Right atrium auricular region (tissue), 2 donors: ENCODE measurements around the gene CABP4. TPM values are rescaled to one million over a fixed set of nuclear protein-coding genes. Genes with fewer than 3 reads are reported as not detected.
"Not testable (repeated sequence)": the region's sequence is repeated elsewhere in the genome, so short reads cannot be mapped to it uniquely, and the experiment has no call there.

Experiments used
- DNase-seq: peaks from one replicate; pipeline ENCODE4 v3.0.0-alpha.2; 2019; ENCODE audit warnings: low spot score
- H3K27ac ChIP-seq, 2 donors: fragments of 200-600 bp; sonication (generic); 1 replicate in 1 of 2; 2 replicates in 1 of 2; pipeline ENCODE4 v1.5.1; 2016 to 2019
- H3K27me3 ChIP-seq, 2 donors: fragments of 200-600 bp; sonication (generic); one replicate each; pipeline versions ENCODE4 v1.5.1 to v1.6.0; 2017 to 2019
- H3K36me3 ChIP-seq: fragments of 200-600 bp; sonication (generic); one replicate; pipeline ENCODE4 v1.5.1; 2016
- H3K4me1 ChIP-seq, 2 donors: fragments of 200-600 bp; sonication (generic); one replicate each; pipeline versions ENCODE4 v1.5.1 to v1.6.0; 2017 to 2019
- H3K4me3 ChIP-seq, 2 donors: fragments of 200-600 bp; sonication (generic); 1 replicate in 1 of 2; 2 replicates in 1 of 2; pipeline ENCODE4 v1.5.1; 2017 to 2019; ENCODE audit warnings: mild to moderate bottlenecking in 1 of 2, moderate library complexity in 1 of 2
- H3K9me3 ChIP-seq, 2 donors: fragments of 200-600 bp; sonication (generic); one replicate each; pipeline ENCODE4 v1.5.1; 2019
- CTCF ChIP-seq, 2 donors: fragments of 200-600 bp; sonication (generic); IDR thresholded peaks; one replicate each; pipeline ENCODE4 v1.5.1; 2019; ENCODE audit warnings: antibody characterized with exemption in 2 of 2
- total RNA-seq, 2 donors: library from RNA; depleted of rRNA; stranded (reverse); fragments of >200 nt; gene quantifications; one replicate each; pipeline ENCODE4 v1.1.0, GENCODE V29; 2016

The CABP4 gene
- total RNA-seq, 2 donors from 2014 or later, result 1.3 TPM; not detected in 1

- H3K36me3 ChIP-seq, result no peaks in the 10 kb centered on the region
- H3K4me1 ChIP-seq, result peaks cover 0 to 42% of the 10 kb centered on the region in 2 donors
- H3K9me3 ChIP-seq, result no peaks in the 10 kb centered on the region
- peak overlapping the region; percentile 72 to 90 for H3K4me3 ChIP-seq
- no peaks in the 10 kb centered on the region for H3K27me3 ChIP-seq
- no peak for TF ChIP-seq CTCF (IDR thresholded peaks at IDR 0.05)
- peak overlapping the region; percentile 88 to 89 for H3K27ac ChIP-seq
- DNase-seq, result no peak
Measured at GRCh38 chr11:67468456-67468758, 13.3 kb downstream of the CABP4 start.

DNA sequence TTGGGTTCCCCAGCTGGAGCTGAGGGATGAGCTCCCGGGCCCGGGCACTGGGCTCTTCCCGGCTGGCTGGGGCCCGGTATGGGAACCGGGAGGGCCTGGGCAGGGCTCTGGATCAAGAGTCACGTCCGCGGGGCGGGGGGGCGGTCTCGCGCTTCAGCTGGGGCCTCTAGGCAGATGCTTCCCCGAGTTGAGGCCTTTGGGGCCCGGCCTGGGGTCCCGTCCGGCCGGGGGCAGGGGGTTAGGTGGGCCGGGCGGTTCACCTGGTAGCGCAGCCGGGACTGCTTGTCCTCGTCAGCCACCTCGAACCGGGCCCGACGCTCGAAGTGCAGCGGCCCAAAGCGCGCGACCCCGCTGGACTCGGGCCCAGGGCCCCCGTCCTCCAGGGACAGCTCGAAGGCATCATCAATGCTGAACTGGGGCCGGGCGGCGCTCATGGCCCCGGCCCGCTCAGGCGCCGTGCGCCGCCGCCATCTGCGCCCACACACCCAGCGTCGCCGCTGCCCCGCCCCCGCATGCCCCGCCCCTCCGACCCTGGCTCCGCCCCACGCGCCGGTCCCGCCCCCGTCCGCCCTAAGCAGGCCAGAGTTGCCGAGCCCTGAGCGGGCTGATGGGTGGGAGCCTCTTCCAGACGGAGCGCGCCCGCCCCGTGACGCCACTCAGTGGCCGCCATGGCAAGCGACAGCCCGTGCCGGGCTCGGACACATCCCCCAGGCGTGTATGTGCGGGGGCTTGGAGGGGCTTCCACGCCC, 13.8 kb downstream of the CABP4 start, which contains the start of gene TMEM134:
Gene TMEM134, minus strand, starts transcription at position 493 of the 749 bp plus-strand sequence. Its CDS starts 59 bp downstream, at position 434.
- Histone ChIP-seq H3K9me3 (no peaks in the 10 kb centered on the region), H3K36me3 (no peaks in the 10 kb centered on the region), H3K27ac (peak within 1 kb of the TSS; percentile 88 to 89), H3K4me3 (peak within 1 kb of the TSS; percentile 72 to 90), H3K27me3 (no peaks in the 10 kb centered on the region), H3K4me1 (peaks cover 0 to 38% of the 10 kb centered on the region in 2 donors)
- peak in 1 of 2 donors; percentile 70 for TF ChIP-seq CTCF (IDR thresholded peaks at IDR 0.05)
- DNase-seq, result peak; percentile 92

GRCh38 chr11:67469508-67469811, 14.3 kb downstream of the CABP4 start:
- Histone ChIP-seq H3K4me1 (peaks cover 0 to 33% of the 10 kb centered on the region in 2 donors), H3K4me3 (peak overlapping the region; percentile 72 to 90), H3K36me3 (no peaks in the 10 kb centered on the region), H3K27me3 (no peaks in the 10 kb centered on the region), H3K9me3 (no peaks in the 10 kb centered on the region), H3K27ac (peak overlapping the region; percentile 88 to 89)
- DNase-seq, result no peak
- TF ChIP-seq CTCF (IDR thresholded peaks at IDR 0.05), result no peak

- H3K36me3 ChIP-seq, result no peaks in the 10 kb centered on the region
- no peak for TF ChIP-seq CTCF (IDR thresholded peaks at IDR 0.05)
- no peak overlapping the region for H3K27ac ChIP-seq
- H3K4me1 ChIP-seq, result peaks cover 0 to 26% of the 10 kb centered on the region in 2 donors
- H3K27me3 ChIP-seq, result no peaks in the 10 kb centered on the region
- H3K9me3 ChIP-seq, result no peaks in the 10 kb centered on the region
- DNase-seq, result no peak
- no peak overlapping the region for H3K4me3 ChIP-seq
Measured at GRCh38 chr11:67470337-67471002, 15.3 kb downstream of the CABP4 start.

GRCh38 chr11:67472882-67473281, 17.7 kb downstream of the CABP4 start:
- Histone ChIP-seq H3K36me3 (no peaks in the 10 kb centered on the region), H3K4me1 (peaks cover 0 to 15% of the 10 kb centered on the region in 2 donors), H3K27ac (no peak overlapping the region), H3K9me3 (no peaks in the 10 kb centered on the region), H3K4me3 (no peak overlapping the region), H3K27me3 (no peaks in the 10 kb centered on the region)
- no peak for DNase-seq
- no peak for TF ChIP-seq CTCF (IDR thresholded peaks at IDR 0.05)

GRCh38 chr11:67476692-67477091, 21.5 kb downstream of the CABP4 start:
- H3K9me3 ChIP-seq, DNase-seq, H3K4me1 ChIP-seq, H3K4me3 ChIP-seq, H3K27me3 ChIP-seq, H3K27ac ChIP-seq, H3K36me3 ChIP-seq: not testable (repeated sequence)

DNA sequence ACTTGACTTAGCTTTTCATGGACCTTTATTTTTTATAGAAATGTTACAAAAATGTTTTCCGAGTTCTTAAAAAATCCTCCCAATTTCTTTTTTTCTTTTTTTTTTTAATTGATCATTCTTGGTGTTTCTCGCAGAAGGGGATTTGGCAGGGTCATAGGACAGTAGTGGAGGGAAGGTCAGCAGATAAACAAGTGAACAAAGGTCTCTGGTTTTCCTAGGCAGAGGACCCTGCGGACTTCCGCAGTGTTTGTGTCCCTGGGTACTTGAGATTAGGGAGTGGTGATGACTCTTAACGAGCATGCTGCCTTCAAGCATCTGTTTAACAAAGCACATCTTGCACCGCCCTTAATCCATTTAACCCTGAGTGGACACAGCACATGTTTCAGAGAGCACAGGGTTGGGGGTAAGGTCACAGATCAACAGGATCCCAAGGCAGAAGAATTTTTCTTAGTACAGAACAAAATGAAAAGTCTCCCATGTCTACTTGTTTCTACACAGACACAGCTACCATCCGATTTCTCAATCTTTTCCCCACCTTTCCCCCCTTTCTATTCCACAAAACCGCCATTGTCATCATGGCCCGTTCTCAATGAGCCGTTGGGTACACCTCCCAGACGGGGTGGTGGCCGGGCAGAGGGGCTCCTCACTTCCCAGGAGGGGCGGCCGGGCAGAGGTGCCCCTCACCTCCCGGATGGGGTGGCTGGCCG, 22.3 kb downstream of the CABP4 start:
- H3K27ac ChIP-seq, H3K9me3 ChIP-seq, H3K27me3 ChIP-seq, H3K4me3 ChIP-seq, H3K36me3 ChIP-seq, DNase-seq, H3K4me1 ChIP-seq: not testable (repeated sequence)
